SU-DHL-6 (cell line): Measurements from ENCODE around the gene KCTD16.

Experiments used
- CTCF ChIP-seq: fragments of 200-600 bp; sonication (generic); IDR thresholded peaks from one replicate; pipeline ENCODE4 v1.5.1; 2017; ENCODE audit warnings: antibody characterized with exemption, mild to moderate bottlenecking, low read length, moderate library complexity; ENCODE audit not compliant: insufficient read depth, poor library complexity, severe bottlenecking
- EZH2phosphoT487 ChIP-seq: fragments of 200-600 bp; sonication (generic), shearing (Covaris generic); conservative IDR thresholded peaks from 2 replicates; pipeline ENCODE4 v1.6.1; 2018; ENCODE audit warnings: mild to moderate bottlenecking, antibody characterized with exemption, low read length, moderate library complexity, mixed read lengths

GRCh38 chr5:144422018-144422727 is 251.5 kb downstream of the KCTD16 start:
- TF ChIP-seq CTCF (no peak), EZH2phosphoT487 (no peak)
